Endothelial cell of umbilical vein (primary cell): ENCODE measurements around the gene NOP9. TPM values are rescaled to one million over a fixed set of nuclear protein-coding genes. Genes with fewer than 3 reads are reported as not detected.

Experiments used
- BruUV-seq: library from RNA; stranded (reverse); fragments of 400-500 nt; replicated peaks from 2 replicates; lab custom pipeline; 2021; lab: Mats Ljungman, UMichigan
- CTCF ChIA-PET: fragments of 300-600, 350-600 bp; sonication (Branson Sonifier 250); formaldehyde crosslinking; loops from one replicate; lab custom pipeline; 2021; ENCODE audit warnings: antibody characterized with exemption, inconsistent platforms; lab: Charles Lee
- POLR2A ChIA-PET: fragments of 300-600, 350-600 bp; sonication (Branson Sonifier 250); formaldehyde crosslinking; loops from one replicate; lab custom pipeline; 2021; ENCODE audit warnings: antibody characterized with exemption, inconsistent platforms; lab: Charles Lee
- DNase-seq: peaks from one replicate; pipeline ENCODE4 v3.0.0-alpha.2; 2011; ENCODE audit warnings: low read depth, low spot score
- FAIRE-seq: peaks from 2 replicates; lab custom pipeline; 2011; peaks lifted over from hg19 to GRCh38; lab: Jason Lieb, UNC
- H2AFZ ChIP-seq: 2 replicates; pipeline ENCODE4 v1.6.0; 2012; ENCODE audit warnings: low read depth, low read length, control low read depth, inconsistent platforms
- H3K27ac ChIP-seq: 2 replicates; pipeline ENCODE4 v1.5.1; 2011; ENCODE audit warnings: low read depth, mild to moderate bottlenecking, control low read depth, low read length, moderate library complexity; ENCODE audit not compliant: insufficient read depth
- H3K27me3 ChIP-seq, 2 experiments: 2 replicates each; pipeline versions ENCODE4 v1.6.0 to v1.6.1; 2011; ENCODE audit warnings: low read length in 2 of 2, mixed read lengths in 1 of 2; ENCODE audit not compliant: control insufficient read depth in 2 of 2, insufficient read depth in 2 of 2
- H3K36me3 ChIP-seq, 2 experiments: 2 replicates in 1 of 2; 3 replicates in 1 of 2; pipeline ENCODE4 v1.5.1; 2011; ENCODE audit warnings: low read length in 2 of 2, mild to moderate bottlenecking in 1 of 2, moderate library complexity in 1 of 2; ENCODE audit not compliant: control insufficient read depth in 2 of 2, insufficient read depth in 2 of 2; ENCODE audit errors: extremely low read depth in 1 of 2
- H3K4me1 ChIP-seq: 3 replicates; pipeline ENCODE4 v1.5.1; 2011; ENCODE audit warnings: mild to moderate bottlenecking, low read length; ENCODE audit not compliant: control insufficient read depth, insufficient read depth; ENCODE audit errors: extremely low read depth
- H3K4me2 ChIP-seq: 2 replicates; pipeline ENCODE4 v1.6.1; 2011; ENCODE audit warnings: low read length, control low read depth, mixed read lengths; ENCODE audit not compliant: insufficient read depth
- H3K4me3 ChIP-seq, 3 experiments: fragments of 200-600 bp in 1 of 3; sonication (generic), shearing (Covaris generic) in 1 of 3; replicated peaks in 1 of 3; 2 replicates each; pipeline ENCODE4 v1.5.1; 2011 to 2016; ENCODE audit warnings: control low read depth in 3 of 3, low read length in 3 of 3, mild to moderate bottlenecking in 2 of 3, inconsistent platforms in 1 of 3, low read depth in 1 of 3, moderate library complexity in 1 of 3; ENCODE audit not compliant: insufficient read depth in 1 of 3
- H3K79me2 ChIP-seq: 2 replicates; pipeline ENCODE4 v1.6.0; 2012; ENCODE audit warnings: low read length, inconsistent platforms; ENCODE audit not compliant: control insufficient read depth, insufficient read depth
- H3K9ac ChIP-seq: replicated peaks from 2 replicates; pipeline ENCODE3; 2011; ENCODE audit warnings: low read length, control low read depth; ENCODE audit not compliant: insufficient read depth; ENCODE audit errors: extremely low read depth
- H3K9me1 ChIP-seq: replicated peaks from 3 replicates; pipeline ENCODE4 v1.6.0; 2011; ENCODE audit warnings: mild to moderate bottlenecking, low read length; ENCODE audit not compliant: control insufficient read depth, insufficient read depth; ENCODE audit errors: extremely low read depth
- H3K9me3 ChIP-seq: replicated peaks from 2 replicates; pipeline ENCODE4 v1.5.1; 2012; ENCODE audit warnings: low read length, inconsistent platforms; ENCODE audit not compliant: control insufficient read depth, insufficient read depth
- H4K20me1 ChIP-seq: replicated peaks from 2 replicates; pipeline ENCODE3; 2011; ENCODE audit warnings: mild to moderate bottlenecking, low read length; ENCODE audit not compliant: control insufficient read depth, insufficient read depth; ENCODE audit errors: extremely low read depth
- CTCF ChIP-seq, 2 donors: IDR thresholded peaks; 1 replicate in 1 of 2; 2 replicates in 1 of 2; pipeline ENCODE4 v1.5.1; 2011; ENCODE audit warnings: low read length in 2 of 2, mild to moderate bottlenecking in 2 of 2, moderate library complexity in 2 of 2, control low read depth in 1 of 2, inconsistent platforms in 1 of 2, low read depth in 1 of 2; ENCODE audit not compliant: insufficient read depth in 1 of 2; ENCODE audit errors: extremely low read depth in 1 of 2
- EZH2 ChIP-seq: IDR thresholded peaks from 2 replicates; pipeline ENCODE4 v1.6.1; 2012; ENCODE audit warnings: borderline replicate concordance, low read depth, mild to moderate bottlenecking, moderate library complexity, low read length, inconsistent platforms; ENCODE audit not compliant: severe bottlenecking
- FOS ChIP-seq: IDR thresholded peaks from 2 replicates; pipeline ENCODE4 v1.6.1; 2011; ENCODE audit warnings: mild to moderate bottlenecking, low read length, moderate library complexity, borderline replicate concordance; ENCODE audit not compliant: insufficient read depth
- GATA2 ChIP-seq: IDR thresholded peaks from 2 replicates; pipeline ENCODE4 v1.7.0; 2011; ENCODE audit warnings: low read depth, mild to moderate bottlenecking, moderate library complexity, mixed read lengths, low read length; ENCODE audit not compliant: insufficient read length, insufficient read depth
- JUN ChIP-seq: IDR thresholded peaks from 2 replicates; pipeline ENCODE4 v1.6.1; 2011; ENCODE audit warnings: borderline replicate concordance, low read depth; ENCODE audit not compliant: insufficient read length, insufficient read depth
- POLR2AphosphoS5 ChIP-seq: IDR thresholded peaks from 2 replicates; pipeline ENCODE4 v1.6.1; 2012; ENCODE audit warnings: low read depth, mild to moderate bottlenecking, control low read depth, low read length, moderate library complexity; ENCODE audit not compliant: insufficient read depth
- dilution Hi-C: fragments of 300-500 bp; cut with MboI; formaldehyde crosslinking; loops from one replicate; pipeline ENCODE4 v1.15.0; 2019; ENCODE audit warnings: low sequenced_read_pairs; ENCODE audit not compliant: extremely low pct_ligation_motif_present
- intact Hi-C: fragments of 100-400 bp; cut with micrococcal nuclease; formaldehyde crosslinking; loops from one replicate; pipeline ENCODE4 v1.10.0; 2022
- polyA plus RNA-seq, 4 experiments: library from polyadenylated mRNA; depleted of rRNA in 3 of 4; stranded (reverse) in 3 of 4; unstranded in 1 of 4; fragments of >200 nt; gene quantifications; 2 replicates each; pipeline versions ENCODE4 v1.2.1 to v1.2.3, GENCODE V29; 2011 to 2012; ENCODE audit warnings: missing spikeins in 1 of 4
- total RNA-seq: library from RNA; stranded (reverse); gene quantifications from 2 replicates; pipeline ENCODE4 v1.2.3, GENCODE V29; 2021

Gene NOP9
- total and polyA plus RNA-seq, 2 donors (not counting 3 experiments of a cell fraction or from before 2014, with no cell fraction given): 16.2 to 31.0 TPM

DNA sequence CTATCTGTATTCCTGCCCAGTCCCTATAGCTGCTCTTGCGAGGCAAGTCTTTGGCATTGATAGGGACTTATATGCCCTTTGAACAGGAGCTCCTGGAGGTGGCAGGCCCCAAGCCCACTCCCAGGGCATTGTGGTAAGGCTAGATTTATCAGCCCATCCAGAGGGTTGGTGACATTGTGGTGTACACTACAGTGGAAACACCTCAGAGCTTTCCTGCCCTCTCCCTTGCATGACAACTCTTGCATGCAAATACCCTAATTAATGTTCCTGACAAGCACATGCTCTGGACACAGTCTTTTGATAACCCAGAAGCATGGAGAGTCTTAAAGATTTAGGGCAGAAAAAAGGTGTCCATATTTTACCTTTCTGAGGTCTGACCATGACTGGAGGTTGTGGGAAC lies 41.0 kb downstream of the NOP9 start:
- CTCF ChIA-PET: interaction anchor here (0.9 to 20.1 kb wide), 4 partner anchors 8 to 93 kb away, joined by 3 to 811 read pairs (median 10); partner anchors contain the start of genes CBLN3 and KHNYN
- Histone ChIP-seq H3K4me2 (no peak overlapping the region), H3K4me3 (no peak overlapping the region), H3K9ac (no peak overlapping the region), H3K36me3 (no peaks in the 10 kb centered on the region), H3K4me1 (peaks cover 17% of the 10 kb centered on the region), H3K27me3 (peaks cover 5 to 9% of the 10 kb centered on the region in 2 experiments), H4K20me1 (no peaks in the 10 kb centered on the region), H2AFZ (no peak overlapping the region), H3K9me3 (no peaks in the 10 kb centered on the region), H3K27ac (no peak overlapping the region), H3K79me2 (no peaks in the 10 kb centered on the region), H3K9me1 (no peaks in the 10 kb centered on the region)
- dilution Hi-C loops: no loop called here
- BruUV-seq: no TSS peak
- intact Hi-C loops: no loop called here
- DNase-seq: no peak
- POLR2A ChIA-PET: no interaction called here
- no peak for FAIRE-seq
- TF ChIP-seq GATA2: no peak

GRCh38 chr14:24342889-24343288 lies 43.2 kb downstream of the NOP9 start:
- Histone ChIP-seq H3K9ac (no peak overlapping the region), H4K20me1 (no peaks in the 10 kb centered on the region), H3K9me3 (no peaks in the 10 kb centered on the region), H3K4me3 (no peak overlapping the region), H3K79me2 (no peaks in the 10 kb centered on the region), H3K9me1 (no peaks in the 10 kb centered on the region), H3K27me3 (peaks cover 8 to 9% of the 10 kb centered on the region in 2 experiments), H3K4me1 (peaks cover 10% of the 10 kb centered on the region), H3K27ac (no peak overlapping the region), H3K36me3 (no peaks in the 10 kb centered on the region), H2AFZ (no peak overlapping the region), H3K4me2 (no peak overlapping the region)
- dilution Hi-C loops: no loop called here
- FAIRE-seq (no peak), DNase-seq (no peak)
- CTCF ChIA-PET: interaction anchor here (1.6 to 5.7 kb wide), 3 partner anchors 8 to 89 kb away, joined by 6 to 57 read pairs (median 7); partner anchors contain the start of gene ADCY4
- POLR2A ChIA-PET: no interaction called here
- intact Hi-C loops: no loop called here
- no peak for TF ChIP-seq EZH2
- TF ChIP-seq JUN: no peak
- no peak for TF ChIP-seq CTCF (IDR thresholded peaks at IDR 0.05; ENCODE audit: extremely low read depth in 1 of 2, insufficient read depth in 1 of 2, low read depth in 1 of 2, low read length in 2 of 2)
- TF ChIP-seq POLR2AphosphoS5: no peak
- TF ChIP-seq FOS: no peak
- TF ChIP-seq GATA2: no peak
- BruUV-seq: no TSS peak
